CD14-positive monocyte (primary cell): ENCODE results near the gene RFX3. TPM values are rescaled to one million over a fixed set of nuclear protein-coding genes. Genes with fewer than 3 reads are reported as not detected.

Source experiments
- DNase-seq, 3 donors: peaks; one replicate each; pipeline ENCODE4 v3.0.0-alpha.2; 2011 to 2022
- H2AFZ ChIP-seq: 2 replicates; pipeline ENCODE4 v1.6.0; 2012; ENCODE audit warnings: mild to moderate bottlenecking, low read depth, low read length, inconsistent platforms; ENCODE audit not compliant: insufficient read depth, poor library complexity, severe bottlenecking
- H3K27ac ChIP-seq, 2 donors: 1 replicate in 1 of 2; 2 replicates in 1 of 2; pipeline ENCODE4 v1.5.1; 2012 to 2013; ENCODE audit warnings: low read length in 2 of 2, control low read depth in 1 of 2, inconsistent platforms in 1 of 2, low read depth in 1 of 2, mild to moderate bottlenecking in 1 of 2
- H3K27me3 ChIP-seq, 2 donors: one replicate each; pipeline versions ENCODE4 v1.6.0 to v1.6.1; 2011 to 2013; ENCODE audit warnings: low read length in 2 of 2; ENCODE audit not compliant: control insufficient read depth in 2 of 2, insufficient read depth in 2 of 2
- H3K36me3 ChIP-seq, 2 donors: replicated peaks in 1 of 2; 1 replicate in 1 of 2; 2 replicates in 1 of 2; pipeline versions ENCODE4 v1.5.1 to v1.6.1; 2012 to 2013; ENCODE audit warnings: low read length in 2 of 2, control low read depth in 1 of 2, inconsistent platforms in 1 of 2, mild to moderate bottlenecking in 1 of 2; ENCODE audit not compliant: insufficient read depth in 2 of 2, control insufficient read depth in 1 of 2
- H3K4me1 ChIP-seq, 2 donors: 1 replicate in 1 of 2; 2 replicates in 1 of 2; pipeline versions ENCODE4 v1.5.1 to v1.6.1; 2012 to 2013; ENCODE audit warnings: low read length in 2 of 2, control low read depth in 1 of 2, inconsistent platforms in 1 of 2, mild to moderate bottlenecking in 1 of 2, moderate library complexity in 1 of 2; ENCODE audit not compliant: insufficient read depth in 2 of 2, control insufficient read depth in 1 of 2
- H3K4me2 ChIP-seq: replicated peaks from 2 replicates; pipeline ENCODE3; 2012; ENCODE audit warnings: low read length, moderate library complexity, mild to moderate bottlenecking; ENCODE audit not compliant: poor library complexity, severe bottlenecking; ENCODE audit errors: extremely low read depth
- H3K4me3 ChIP-seq, 3 experiments: fragments of 200-600 bp in 1 of 3; sonication (generic) in 1 of 3; replicated peaks in 1 of 3; 1 replicate in 2 of 3; 2 replicates in 1 of 3; pipeline ENCODE4 v1.5.1; 2011 to 2013; ENCODE audit warnings: low read length in 3 of 3, mild to moderate bottlenecking in 3 of 3, control low read depth in 2 of 3, low read depth in 2 of 3, inconsistent platforms in 1 of 3, moderate library complexity in 1 of 3
- H3K79me2 ChIP-seq: 2 replicates; pipeline ENCODE4 v1.6.0; 2012; ENCODE audit warnings: mild to moderate bottlenecking, control low read depth, inconsistent platforms, low read length, moderate library complexity; ENCODE audit not compliant: insufficient read depth
- H3K9ac ChIP-seq: 2 replicates; pipeline ENCODE4 v1.6.0; 2017; ENCODE audit warnings: low read length, mild to moderate bottlenecking; ENCODE audit not compliant: insufficient read depth, poor library complexity, severe bottlenecking
- H3K9me3 ChIP-seq, 2 donors: replicated peaks in 1 of 2; 1 replicate in 1 of 2; 2 replicates in 1 of 2; pipeline versions ENCODE4 v1.5.1 to v1.6.1; 2012 to 2013; ENCODE audit warnings: low read length in 2 of 2, control low read depth in 1 of 2; ENCODE audit not compliant: control insufficient read depth in 1 of 2, insufficient read depth in 1 of 2
- H4K20me1 ChIP-seq: 2 replicates; pipeline ENCODE4 v1.6.0; 2012; ENCODE audit warnings: mild to moderate bottlenecking, low read length, control low read depth, moderate library complexity; ENCODE audit not compliant: insufficient read depth
- H3K27ac Mint-ChIP-seq, 7 donors: one replicate each; pipeline ENCODE4 v1.8.0; 2020; ENCODE audit warnings: mild to moderate bottlenecking in 7 of 7, mixed read lengths in 7 of 7, moderate library complexity in 6 of 7, inconsistent platforms in 2 of 7
- H3K27me3 Mint-ChIP-seq, 3 donors: one replicate each; pipeline ENCODE4 v1.8.0; 2021 to 2022; ENCODE audit warnings: low read depth in 3 of 3, mild to moderate bottlenecking in 3 of 3, mixed read lengths in 3 of 3, moderate library complexity in 3 of 3, inconsistent platforms in 1 of 3
- H3K36me3 Mint-ChIP-seq, 2 donors: one replicate each; pipeline ENCODE4 v1.8.0; 2020; ENCODE audit warnings: mixed read lengths in 2 of 2, inconsistent platforms in 1 of 2, mild to moderate bottlenecking in 1 of 2
- H3K4me1 Mint-ChIP-seq: one replicate; pipeline ENCODE4 v1.8.0; 2020; ENCODE audit warnings: mild to moderate bottlenecking, mixed read lengths
- H3K4me3 Mint-ChIP-seq, 2 donors: one replicate each; pipeline ENCODE4 v1.8.0; 2020; ENCODE audit warnings: mild to moderate bottlenecking in 2 of 2, mixed read lengths in 2 of 2, moderate library complexity in 1 of 2
- H3K9me3 Mint-ChIP-seq, 7 donors: one replicate each; pipeline ENCODE4 v1.8.0; 2020 to 2022; ENCODE audit warnings: mixed read lengths in 7 of 7, mild to moderate bottlenecking in 6 of 7, moderate library complexity in 6 of 7, inconsistent platforms in 2 of 7
- CTCF ChIP-seq: fragments of 200-600 bp; IDR thresholded peaks from one replicate; pipeline ENCODE4 v1.8.0; 2022; ENCODE audit warnings: antibody characterized with exemption, mild to moderate bottlenecking
- WGBS: methylation state at CpG from one replicate; pipeline ENCODE4 v1.1.5; 2013; ENCODE audit warnings: missing lambda C conversion rate; ENCODE audit not compliant: insufficient coverage; 5-methylcytosine and 5-hydroxymethylcytosine counted together
- intact Hi-C, 2 donors: fragments of 100-400 bp; cut with micrococcal nuclease; formaldehyde crosslinking; loops; one replicate each; pipeline versions ENCODE4 v1.15.0 to v1.15.1; 2023
- polyA plus RNA-seq, 3 donors: library from polyadenylated mRNA; depleted of rRNA in 1 of 3; unstranded in 2 of 3; stranded (reverse) in 1 of 3; fragments of 300-500 nt in 2 of 3; fragments of >200 nt in 1 of 3; fragmentation: Illumina TruSeq in 2 of 3; gene quantifications; 1 replicate in 2 of 3; 2 replicates in 1 of 3; pipeline ENCODE4 v1.2.3, GENCODE V29; 2012 to 2021

The RFX3 gene
- polyA plus RNA-seq, 3 donors, result 1.7 to 5.2 (median 3.2) TPM

- Histone ChIP-seq H3K79me2 (no peaks in the 10 kb centered on the region), H3K27ac (no peak overlapping the region), H3K9ac (no peak overlapping the region), H3K4me2 (no peak overlapping the region), H2AFZ (no peak overlapping the region), H4K20me1 (no peaks in the 10 kb centered on the region), H3K27me3 (no peaks in the 10 kb centered on the region), H3K4me1 (peaks cover 27 to 33% of the 10 kb centered on the region in 2 donors), H3K36me3 (no peaks in the 10 kb centered on the region), H3K4me3 (no peak overlapping the region), H3K9me3 (no peaks in the 10 kb centered on the region)
- intact Hi-C loops, result loop anchor here in 1 of 2 donors (10.0 kb wide), 1 partner anchor 48 kb away; no protein-coding TSS in a partner anchor
- 100% methylated on average over 1 of the region's 3 CpGs for WGBS
- Mint-ChIP-seq H3K36me3 (peaks cover 8 to 11% of the 10 kb centered on the region in 2 donors), H3K4me3 (no peak overlapping the region), H3K9me3 (peaks cover 0 to 4% (median 0%) of the 10 kb centered on the region in 7 donors), H3K4me1 (peaks cover 29% of the 10 kb centered on the region), H3K27ac (no peak overlapping the region), H3K27me3 (peaks cover 0 to 2% (median 0%) of the 10 kb centered on the region in 3 donors)
- TF ChIP-seq CTCF, result no peak
- DNase-seq, result no peak
Measured at GRCh38 chr9:3247211-3247610, 278.6 kb downstream of the RFX3 start.

GRCh38 chr9:3246241-3246640, 279.6 kb downstream of the RFX3 start:
- Histone ChIP-seq H2AFZ (no peak overlapping the region), H3K27ac (no peak overlapping the region), H4K20me1 (no peaks in the 10 kb centered on the region), H3K36me3 (no peaks in the 10 kb centered on the region), H3K4me1 (peaks cover 31 to 43% of the 10 kb centered on the region in 2 donors), H3K9me3 (no peaks in the 10 kb centered on the region), H3K9ac (no peak overlapping the region), H3K27me3 (no peaks in the 10 kb centered on the region), H3K79me2 (no peaks in the 10 kb centered on the region), H3K4me3 (no peak overlapping the region), H3K4me2 (no peak overlapping the region)
- WGBS, result 100% methylated on average over 1 of the region's 3 CpGs
- Mint-ChIP-seq H3K27me3 (peaks cover 0 to 2% (median 0%) of the 10 kb centered on the region in 3 donors), H3K27ac (no peak overlapping the region), H3K4me1 (peaks cover 38% of the 10 kb centered on the region), H3K36me3 (peaks cover 7 to 8% of the 10 kb centered on the region in 2 donors), H3K4me3 (no peak overlapping the region), H3K9me3 (peaks cover 0 to 4% (median 0%) of the 10 kb centered on the region in 7 donors)
- DNase-seq, result no peak
- TF ChIP-seq CTCF, result no peak
- intact Hi-C loops, result loop anchor here in 1 of 2 donors (10.0 kb wide), 1 partner anchor 49 kb away; no protein-coding TSS in a partner anchor
